Activated CD4-positive, CD25-positive, alpha-beta regulatory T cell treated with anti-CD3 and anti-CD28 coated beads, Interleukin-2, amount 50 U/mL, for 72 hours (primary cell): ENCODE data around the gene HOXA3.

Source experiments
- DNase-seq: peaks from one replicate; pipeline ENCODE4 v3.0.0; 2021

HOXA3 gene

GRCh38 chr7:27151931-27152815, at the start of gene HOXA3:
HOXA3 (minus strand) TSS chr7:27152583; CDS start chr7:27110640, 41,943 bp downstream.
- DNase-seq, result no peak

- DNase-seq, result peak; percentile 26
Observed at GRCh38 chr7:27201580-27202017, 49.2 kb upstream of the HOXA3 start.

- peak; percentile 21 for DNase-seq
Observed at GRCh38 chr7:27200761-27201579, 48.6 kb upstream of the HOXA3 start.

- DNase-seq, result peak; percentile 34
Observed at GRCh38 chr7:27199849-27200760, 47.7 kb upstream of the HOXA3 start, which contains the start of gene HOXA13. HOXA13 (minus strand) TSS chr7:27200091; CDS start chr7:27200077, 14 bp downstream.

GRCh38 chr7:27198871-27199801, 46.8 kb upstream of the HOXA3 start:
- peak; percentile 29 for DNase-seq

- peak; percentile 32 for DNase-seq
Observed at GRCh38 chr7:27198138-27198841, 45.9 kb upstream of the HOXA3 start.

GRCh38 chr7:27197137-27198042, 45.0 kb upstream of the HOXA3 start:
- DNase-seq, result no peak

GRCh38 chr7:27196287-27196767, 43.9 kb upstream of the HOXA3 start:
- DNase-seq, result peak; percentile 84

- DNase-seq, result peak; percentile 6
Observed at GRCh38 chr7:27194686-27195379, 42.5 kb upstream of the HOXA3 start.

- DNase-seq, result no peak
Observed at GRCh38 chr7:27194002-27194352, 41.6 kb upstream of the HOXA3 start.

GRCh38 chr7:27193335-27194001, 41.1 kb upstream of the HOXA3 start:
- peak; percentile 17 for DNase-seq

GRCh38 chr7:27192546-27193334, 40.4 kb upstream of the HOXA3 start:
- peak; percentile 31 for DNase-seq

GRCh38 chr7:27191833-27192545, 39.6 kb upstream of the HOXA3 start:
- DNase-seq, result peak; percentile 30

GRCh38 chr7:27191161-27191731, 38.9 kb upstream of the HOXA3 start:
- DNase-seq, result peak; percentile 25

- no peak for DNase-seq
Observed at GRCh38 chr7:27189997-27190748, 37.8 kb upstream of the HOXA3 start.
